Measurements from ENCODE around the gene RHBG. TPM values are rescaled to one million over a fixed set of nuclear protein-coding genes. Genes with fewer than 3 reads are reported as not detected.

RHBG gene
- total RNA-seq, 1 experiment from 2014 or later: not detected

GRCh38 chr1:156385534-156386031, 16.6 kb downstream of the RHBG start:
- Histone ChIP-seq H3K9me3 (replicated peaks) (no peaks in the 10 kb centered on the region), H3K27me3 (replicated peaks) (peaks cover 29% of the 10 kb centered on the region)
- peak; percentile 61 to 69 for DNase-seq (ENCODE audit: low read depth in 1 of 2, low spot score in 2 of 2)

GRCh38 chr1:156386134-156386901, 17.3 kb downstream of the RHBG start:
- Histone ChIP-seq H3K4me3 (no peak overlapping the region), H3K27me3 (replicated peaks) (peaks cover 35% of the 10 kb centered on the region)

More at GRCh38 chr1:156385534-156386031, 16.6 kb downstream of the RHBG start:
- H3K4me3 ChIP-seq: no peak overlapping the region
- no peak overlapping the region for H3K27ac ChIP-seq
- no peaks in the 10 kb centered on the region for H3K36me3 ChIP-seq
- H3K4me1 ChIP-seq (replicated peaks): no peaks in the 10 kb centered on the region

GRCh38 chr1:156386949-156387869, 18.2 kb downstream of the RHBG start:
- Histone ChIP-seq H3K27ac (no peak overlapping the region), H3K9me3 (replicated peaks) (no peaks in the 10 kb centered on the region), H3K4me1 (replicated peaks) (no peaks in the 10 kb centered on the region), H3K36me3 (no peaks in the 10 kb centered on the region), H3K27me3 (replicated peaks) (peaks cover 35% of the 10 kb centered on the region), H3K4me3 (no peak overlapping the region)
- DNase-seq (ENCODE audit: low read depth in 1 of 2, low spot score in 2 of 2): no peak

More at GRCh38 chr1:156386134-156386901, 17.3 kb downstream of the RHBG start:
- Histone ChIP-seq H3K9me3 (replicated peaks) (no peaks in the 10 kb centered on the region), H3K4me1 (replicated peaks) (no peaks in the 10 kb centered on the region), H3K36me3 (no peaks in the 10 kb centered on the region), H3K27ac (no peak overlapping the region)
- no peak for DNase-seq (ENCODE audit: low read depth in 1 of 2, low spot score in 2 of 2)

- Histone ChIP-seq H3K4me3 (no peak overlapping the region), H3K27me3 (replicated peaks) (peaks cover 35% of the 10 kb centered on the region)
Measured at GRCh38 chr1:156387870-156388173, 18.8 kb downstream of the RHBG start.

DNA sequence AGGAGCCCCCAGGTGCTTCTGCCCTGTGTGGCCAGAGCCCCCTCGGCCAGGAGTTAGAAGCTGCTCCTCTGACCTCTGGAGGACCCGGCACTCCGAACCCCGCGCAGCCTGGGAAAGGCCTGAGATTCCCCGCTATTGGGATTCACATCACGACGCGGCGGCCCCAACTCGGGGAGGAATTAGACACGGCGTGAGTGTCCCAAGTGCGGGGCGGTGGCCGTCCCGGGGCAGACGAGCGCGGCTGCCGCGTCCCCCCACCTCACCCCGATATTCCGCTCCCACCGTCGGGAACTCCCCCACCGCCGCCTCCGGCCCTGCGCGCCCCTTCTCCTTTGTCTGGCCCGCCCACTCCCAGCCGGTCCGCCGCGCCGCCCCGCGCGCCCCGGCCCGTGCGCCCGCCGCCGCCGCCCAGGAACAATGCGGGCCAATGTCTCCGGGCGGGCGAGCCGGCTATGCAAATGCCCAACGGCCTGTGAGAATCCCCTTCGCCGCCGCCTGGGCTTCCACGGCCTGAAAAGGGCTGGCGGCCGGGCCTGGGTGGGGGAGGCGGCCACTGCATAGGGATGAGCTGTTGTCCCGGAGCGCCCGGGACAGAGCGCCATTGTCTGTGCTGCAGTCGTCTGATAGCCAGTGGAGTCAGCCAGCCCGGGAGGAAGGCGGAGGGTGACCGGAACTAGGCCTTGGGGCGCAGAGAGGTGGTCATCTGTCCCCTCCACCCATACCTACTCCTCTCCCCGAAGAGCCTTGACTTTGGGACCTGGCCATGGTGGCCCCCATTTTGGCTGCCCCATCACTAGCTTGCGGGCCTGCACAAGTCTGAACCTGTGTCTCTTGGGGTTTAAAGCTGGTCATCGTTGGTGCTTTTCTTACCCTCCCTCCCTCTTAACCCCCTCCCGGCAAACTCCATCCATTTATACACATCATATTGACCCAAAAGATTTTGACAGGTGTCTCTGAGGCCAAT, 19.4 kb downstream of the RHBG start:
- H3K36me3 ChIP-seq: no peaks in the 10 kb centered on the region
- no peaks in the 10 kb centered on the region for H3K9me3 ChIP-seq (replicated peaks)
- peaks cover 35% of the 10 kb centered on the region for H3K27me3 ChIP-seq (replicated peaks)
- no peak overlapping the region for H3K4me3 ChIP-seq
- DNase-seq (ENCODE audit: low read depth in 1 of 2, low spot score in 2 of 2): no peak
- no peaks in the 10 kb centered on the region for H3K4me1 ChIP-seq (replicated peaks)
- no peak overlapping the region for H3K27ac ChIP-seq

More at GRCh38 chr1:156387870-156388173, 18.8 kb downstream of the RHBG start:
- no peak overlapping the region for H3K27ac ChIP-seq
- H3K9me3 ChIP-seq (replicated peaks): no peaks in the 10 kb centered on the region
- no peaks in the 10 kb centered on the region for H3K4me1 ChIP-seq (replicated peaks)
- no peaks in the 10 kb centered on the region for H3K36me3 ChIP-seq
- no peak for DNase-seq (ENCODE audit: low read depth in 1 of 2, low spot score in 2 of 2)

- Histone ChIP-seq H3K27me3 (replicated peaks) (peaks cover 35% of the 10 kb centered on the region), H3K4me1 (replicated peaks) (no peaks in the 10 kb centered on the region), H3K36me3 (no peaks in the 10 kb centered on the region), H3K9me3 (replicated peaks) (no peaks in the 10 kb centered on the region), H3K27ac (no peak overlapping the region), H3K4me3 (no peak overlapping the region)
- no peak for DNase-seq (ENCODE audit: low read depth in 1 of 2, low spot score in 2 of 2)
Measured at GRCh38 chr1:156389311-156389710, 20.3 kb downstream of the RHBG start.

DNA sequence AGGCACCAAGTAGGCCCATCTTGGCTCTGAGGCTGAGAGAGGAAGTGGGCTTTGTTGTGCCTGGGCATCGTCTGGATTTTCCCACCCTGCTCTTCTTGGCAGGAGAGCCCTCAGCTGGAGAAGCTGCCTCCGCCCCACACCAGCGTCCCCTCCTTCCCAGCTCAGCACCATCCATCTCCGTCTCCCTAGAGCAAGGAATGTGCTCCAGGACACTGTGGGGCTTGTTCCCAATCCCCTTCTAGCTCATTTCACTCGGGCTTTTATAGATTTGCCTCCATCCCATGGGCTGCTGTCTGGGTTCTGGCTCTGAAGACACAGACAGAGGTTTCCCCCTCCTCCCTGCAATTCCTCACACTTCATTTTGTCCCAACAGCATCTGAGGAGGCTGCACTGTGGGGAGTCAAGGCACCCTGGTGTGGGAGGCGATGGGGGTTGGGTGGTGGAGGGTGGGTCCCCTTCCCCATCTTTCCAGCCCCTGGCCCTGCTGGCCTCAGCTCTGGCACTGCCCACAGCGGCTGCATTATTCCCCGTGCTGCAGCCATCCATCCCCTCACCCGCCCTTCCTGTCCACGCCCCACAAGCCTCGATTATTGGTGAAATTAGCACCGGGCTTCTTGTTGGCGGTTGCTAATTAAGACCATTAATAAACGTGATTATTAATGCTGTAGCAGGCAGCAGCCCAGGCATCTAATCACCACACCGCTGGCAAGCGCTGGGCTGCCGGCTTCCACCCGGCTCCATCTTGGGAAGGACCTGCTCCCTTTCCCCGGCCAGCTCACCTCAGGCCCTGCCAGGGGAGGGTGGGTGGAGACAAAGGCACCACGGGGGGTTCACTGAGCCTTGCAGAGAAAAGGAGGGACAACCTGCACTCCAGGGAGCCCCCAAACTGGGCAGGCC, 21.7 kb downstream of the RHBG start:
- Histone ChIP-seq H3K27ac (no peak overlapping the region), H3K4me3 (no peak overlapping the region), H3K9me3 (replicated peaks) (no peaks in the 10 kb centered on the region), H3K27me3 (replicated peaks) (peaks cover 35% of the 10 kb centered on the region), H3K36me3 (no peaks in the 10 kb centered on the region), H3K4me1 (replicated peaks) (no peaks in the 10 kb centered on the region)
- DNase-seq (ENCODE audit: low read depth in 1 of 2, low spot score in 2 of 2): no peak

DNA sequence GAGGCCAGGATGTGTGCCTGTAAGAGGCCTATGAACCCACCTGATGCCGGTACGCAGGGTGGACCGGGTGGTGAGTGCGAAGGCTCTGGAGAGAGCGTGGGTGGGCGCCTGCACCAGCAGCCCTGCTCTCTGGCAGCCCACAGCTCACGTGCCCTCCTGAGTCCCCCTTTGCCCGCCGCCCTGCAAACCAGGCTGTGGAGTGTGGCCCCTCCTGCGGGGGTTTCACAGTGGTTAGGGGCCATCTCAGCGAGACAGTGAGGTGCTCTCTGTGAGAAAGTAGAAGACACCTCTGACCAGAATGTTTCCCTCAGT, 22.3 kb downstream of the RHBG start:
- Histone ChIP-seq H3K4me1 (replicated peaks) (no peaks in the 10 kb centered on the region), H3K9me3 (replicated peaks) (no peaks in the 10 kb centered on the region), H3K27me3 (replicated peaks) (peaks cover 35% of the 10 kb centered on the region), H3K36me3 (no peaks in the 10 kb centered on the region), H3K27ac (no peak overlapping the region), H3K4me3 (no peak overlapping the region)
- DNase-seq (ENCODE audit: low read depth in 1 of 2, low spot score in 2 of 2): no peak

- Histone ChIP-seq H3K27me3 (replicated peaks) (peaks cover 32% of the 10 kb centered on the region), H3K27ac (no peak overlapping the region), H3K4me1 (replicated peaks) (no peaks in the 10 kb centered on the region), H3K4me3 (no peak overlapping the region), H3K9me3 (replicated peaks) (no peaks in the 10 kb centered on the region), H3K36me3 (no peaks in the 10 kb centered on the region)
- no peak for DNase-seq (ENCODE audit: low read depth in 1 of 2, low spot score in 2 of 2)
Measured at GRCh38 chr1:156391701-156392100, 22.7 kb downstream of the RHBG start.

- DNase-seq (ENCODE audit: low read depth in 1 of 2, low spot score in 2 of 2): no peak
- Histone ChIP-seq H3K27me3 (replicated peaks) (peaks cover 28% of the 10 kb centered on the region), H3K27ac (no peak overlapping the region), H3K4me1 (replicated peaks) (no peaks in the 10 kb centered on the region), H3K9me3 (replicated peaks) (no peaks in the 10 kb centered on the region), H3K4me3 (no peak overlapping the region), H3K36me3 (no peaks in the 10 kb centered on the region)
Measured at GRCh38 chr1:156392452-156392853, 23.4 kb downstream of the RHBG start.

GRCh38 chr1:156393095-156393494, 24.1 kb downstream of the RHBG start:
- H3K36me3 ChIP-seq: no peaks in the 10 kb centered on the region

DNA sequence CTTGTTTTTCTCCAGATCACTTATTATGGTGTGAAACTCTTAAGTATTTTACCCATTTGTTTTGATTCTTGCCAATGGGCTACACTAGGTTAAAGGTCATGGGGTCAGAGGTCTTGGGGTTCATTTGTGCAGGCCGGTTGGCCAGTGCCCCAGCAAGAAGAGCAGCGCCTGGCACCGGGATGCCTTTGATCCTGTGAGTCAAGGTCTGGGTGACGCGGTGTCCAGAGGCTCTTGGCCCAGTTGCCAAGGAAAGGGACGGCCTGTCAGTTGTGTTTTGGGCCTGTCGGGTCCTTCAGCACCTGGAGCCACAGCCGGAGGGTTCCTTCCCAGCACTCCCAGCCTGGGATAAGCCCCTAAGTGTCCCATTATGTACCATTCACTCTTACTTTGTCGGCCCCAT, 25.1 kb downstream of the RHBG start:
- no peak overlapping the region for H3K27ac ChIP-seq
- H3K4me3 ChIP-seq: no peak overlapping the region
- DNase-seq (ENCODE audit: low read depth in 1 of 2, low spot score in 2 of 2): no peak
- H3K36me3 ChIP-seq: no peaks in the 10 kb centered on the region
- peaks cover 17% of the 10 kb centered on the region for H3K27me3 ChIP-seq (replicated peaks)
- H3K4me1 ChIP-seq (replicated peaks): no peaks in the 10 kb centered on the region
- H3K9me3 ChIP-seq (replicated peaks): no peaks in the 10 kb centered on the region

More at GRCh38 chr1:156393095-156393494, 24.1 kb downstream of the RHBG start:
- DNase-seq (ENCODE audit: low read depth in 1 of 2, low spot score in 2 of 2): no peak
- peaks cover 23% of the 10 kb centered on the region for H3K27me3 ChIP-seq (replicated peaks)
- H3K9me3 ChIP-seq (replicated peaks): no peaks in the 10 kb centered on the region
- no peak overlapping the region for H3K27ac ChIP-seq
- H3K4me3 ChIP-seq: no peak overlapping the region
- no peaks in the 10 kb centered on the region for H3K4me1 ChIP-seq (replicated peaks)
